ENCODE measurements around the gene ERMN.

DNA sequence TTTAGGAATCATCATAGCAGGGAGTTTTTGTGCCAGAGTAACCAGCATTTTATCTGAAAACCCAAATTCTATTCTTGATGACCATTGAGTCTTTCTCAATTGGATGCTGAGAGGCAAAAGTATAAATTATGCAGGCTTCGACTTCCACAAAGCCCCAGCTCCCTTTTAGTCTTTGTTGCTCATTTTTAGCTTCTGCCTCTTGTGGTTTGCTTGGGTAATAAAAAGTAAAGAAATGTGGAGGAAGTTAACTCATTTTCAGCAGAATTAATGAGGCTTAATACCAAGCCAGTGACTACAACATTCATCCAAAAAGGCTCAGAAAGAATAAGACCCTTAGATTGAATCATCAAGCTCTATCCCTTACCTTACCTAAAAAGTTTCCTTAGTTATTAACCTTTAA lies 18.6 kb downstream of the ERMN start:
- TF ChIP-seq SIN3A (IDR thresholded peaks at IDR 0.05; ENCODE audit: borderline replicate concordance, insufficient read depth, low read length) (no peak), POLR2AphosphoS5 (IDR thresholded peaks at IDR 0.05; ENCODE audit: low read depth, low read length) (no peak), TAF1 (IDR thresholded peaks at IDR 0.05; ENCODE audit: borderline replicate concordance, insufficient read depth, low read length) (no peak)
- TF ChIP-seq, protein P1, sequence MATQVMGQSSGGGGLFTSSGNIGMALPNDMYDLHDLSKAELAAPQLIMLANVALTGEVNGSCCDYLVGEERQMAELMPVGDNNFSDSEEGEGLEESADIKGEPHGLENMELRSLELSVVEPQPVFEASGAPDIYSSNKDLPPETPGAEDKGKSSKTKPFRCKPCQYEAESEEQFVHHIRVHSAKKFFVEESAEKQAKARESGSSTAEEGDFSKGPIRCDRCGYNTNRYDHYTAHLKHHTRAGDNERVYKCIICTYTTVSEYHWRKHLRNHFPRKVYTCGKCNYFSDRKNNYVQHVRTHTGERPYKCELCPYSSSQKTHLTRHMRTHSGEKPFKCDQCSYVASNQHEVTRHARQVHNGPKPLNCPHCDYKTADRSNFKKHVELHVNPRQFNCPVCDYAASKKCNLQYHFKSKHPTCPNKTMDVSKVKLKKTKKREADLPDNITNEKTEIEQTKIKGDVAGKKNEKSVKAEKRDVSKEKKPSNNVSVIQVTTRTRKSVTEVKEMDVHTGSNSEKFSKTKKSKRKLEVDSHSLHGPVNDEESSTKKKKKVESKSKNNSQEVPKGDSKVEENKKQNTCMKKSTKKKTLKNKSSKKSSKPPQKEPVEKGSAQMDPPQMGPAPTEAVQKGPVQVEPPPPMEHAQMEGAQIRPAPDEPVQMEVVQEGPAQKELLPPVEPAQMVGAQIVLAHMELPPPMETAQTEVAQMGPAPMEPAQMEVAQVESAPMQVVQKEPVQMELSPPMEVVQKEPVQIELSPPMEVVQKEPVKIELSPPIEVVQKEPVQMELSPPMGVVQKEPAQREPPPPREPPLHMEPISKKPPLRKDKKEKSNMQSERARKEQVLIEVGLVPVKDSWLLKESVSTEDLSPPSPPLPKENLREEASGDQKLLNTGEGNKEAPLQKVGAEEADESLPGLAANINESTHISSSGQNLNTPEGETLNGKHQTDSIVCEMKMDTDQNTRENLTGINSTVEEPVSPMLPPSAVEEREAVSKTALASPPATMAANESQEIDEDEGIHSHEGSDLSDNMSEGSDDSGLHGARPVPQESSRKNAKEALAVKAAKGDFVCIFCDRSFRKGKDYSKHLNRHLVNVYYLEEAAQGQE (IDR thresholded peaks at IDR 0.05; ENCODE audit: insufficient read depth in 1 of 2, low read depth in 2 of 2, low read length in 2 of 2): no peak
